Endothelial cell of umbilical vein (primary cell): ENCODE data around the gene ZG16B. TPM values are rescaled to one million over a fixed set of nuclear protein-coding genes. Genes with fewer than 3 reads are reported as not detected.

ENCODE experiments used
- BruUV-seq: library from RNA; stranded (reverse); fragments of 400-500 nt; replicated peaks from 2 replicates; lab custom pipeline; 2021; lab: Mats Ljungman, UMichigan
- CTCF ChIA-PET: fragments of 300-600, 350-600 bp; sonication (Branson Sonifier 250); formaldehyde crosslinking; loops from one replicate; lab custom pipeline; 2021; ENCODE audit warnings: antibody characterized with exemption, inconsistent platforms; lab: Charles Lee
- POLR2A ChIA-PET: fragments of 300-600, 350-600 bp; sonication (Branson Sonifier 250); formaldehyde crosslinking; loops from one replicate; lab custom pipeline; 2021; ENCODE audit warnings: antibody characterized with exemption, inconsistent platforms; lab: Charles Lee
- DNase-seq: peaks from one replicate; pipeline ENCODE4 v3.0.0-alpha.2; 2011; ENCODE audit warnings: low read depth, low spot score
- FAIRE-seq: peaks from 2 replicates; lab custom pipeline; 2011; peaks lifted over from hg19 to GRCh38; lab: Jason Lieb, UNC
- H2AFZ ChIP-seq: 2 replicates; pipeline ENCODE4 v1.6.0; 2012; ENCODE audit warnings: low read depth, low read length, control low read depth, inconsistent platforms
- H3K27ac ChIP-seq: 2 replicates; pipeline ENCODE4 v1.5.1; 2011; ENCODE audit warnings: low read depth, mild to moderate bottlenecking, control low read depth, low read length, moderate library complexity; ENCODE audit not compliant: insufficient read depth
- H3K27me3 ChIP-seq, 2 experiments: 2 replicates each; pipeline versions ENCODE4 v1.6.0 to v1.6.1; 2011; ENCODE audit warnings: low read length in 2 of 2, mixed read lengths in 1 of 2; ENCODE audit not compliant: control insufficient read depth in 2 of 2, insufficient read depth in 2 of 2
- H3K36me3 ChIP-seq, 2 experiments: 2 replicates in 1 of 2; 3 replicates in 1 of 2; pipeline ENCODE4 v1.5.1; 2011; ENCODE audit warnings: low read length in 2 of 2, mild to moderate bottlenecking in 1 of 2, moderate library complexity in 1 of 2; ENCODE audit not compliant: control insufficient read depth in 2 of 2, insufficient read depth in 2 of 2; ENCODE audit errors: extremely low read depth in 1 of 2
- H3K4me1 ChIP-seq: 3 replicates; pipeline ENCODE4 v1.5.1; 2011; ENCODE audit warnings: mild to moderate bottlenecking, low read length; ENCODE audit not compliant: control insufficient read depth, insufficient read depth; ENCODE audit errors: extremely low read depth
- H3K4me2 ChIP-seq: 2 replicates; pipeline ENCODE4 v1.6.1; 2011; ENCODE audit warnings: low read length, control low read depth, mixed read lengths; ENCODE audit not compliant: insufficient read depth
- H3K4me3 ChIP-seq, 3 experiments: fragments of 200-600 bp in 1 of 3; sonication (generic), shearing (Covaris generic) in 1 of 3; replicated peaks in 1 of 3; 2 replicates each; pipeline ENCODE4 v1.5.1; 2011 to 2016; ENCODE audit warnings: control low read depth in 3 of 3, low read length in 3 of 3, mild to moderate bottlenecking in 2 of 3, inconsistent platforms in 1 of 3, low read depth in 1 of 3, moderate library complexity in 1 of 3; ENCODE audit not compliant: insufficient read depth in 1 of 3
- H3K79me2 ChIP-seq: 2 replicates; pipeline ENCODE4 v1.6.0; 2012; ENCODE audit warnings: low read length, inconsistent platforms; ENCODE audit not compliant: control insufficient read depth, insufficient read depth
- H3K9ac ChIP-seq: replicated peaks from 2 replicates; pipeline ENCODE3; 2011; ENCODE audit warnings: low read length, control low read depth; ENCODE audit not compliant: insufficient read depth; ENCODE audit errors: extremely low read depth
- H3K9me1 ChIP-seq: replicated peaks from 3 replicates; pipeline ENCODE4 v1.6.0; 2011; ENCODE audit warnings: mild to moderate bottlenecking, low read length; ENCODE audit not compliant: control insufficient read depth, insufficient read depth; ENCODE audit errors: extremely low read depth
- H3K9me3 ChIP-seq: replicated peaks from 2 replicates; pipeline ENCODE4 v1.5.1; 2012; ENCODE audit warnings: low read length, inconsistent platforms; ENCODE audit not compliant: control insufficient read depth, insufficient read depth
- H4K20me1 ChIP-seq: replicated peaks from 2 replicates; pipeline ENCODE3; 2011; ENCODE audit warnings: mild to moderate bottlenecking, low read length; ENCODE audit not compliant: control insufficient read depth, insufficient read depth; ENCODE audit errors: extremely low read depth
- EZH2 ChIP-seq: IDR thresholded peaks from 2 replicates; pipeline ENCODE4 v1.6.1; 2012; ENCODE audit warnings: borderline replicate concordance, low read depth, mild to moderate bottlenecking, moderate library complexity, low read length, inconsistent platforms; ENCODE audit not compliant: severe bottlenecking
- FOS ChIP-seq: IDR thresholded peaks from 2 replicates; pipeline ENCODE4 v1.6.1; 2011; ENCODE audit warnings: mild to moderate bottlenecking, low read length, moderate library complexity, borderline replicate concordance; ENCODE audit not compliant: insufficient read depth
- GATA2 ChIP-seq: IDR thresholded peaks from 2 replicates; pipeline ENCODE4 v1.7.0; 2011; ENCODE audit warnings: low read depth, mild to moderate bottlenecking, moderate library complexity, mixed read lengths, low read length; ENCODE audit not compliant: insufficient read length, insufficient read depth
- JUN ChIP-seq: IDR thresholded peaks from 2 replicates; pipeline ENCODE4 v1.6.1; 2011; ENCODE audit warnings: borderline replicate concordance, low read depth; ENCODE audit not compliant: insufficient read length, insufficient read depth
- MYC ChIP-seq: IDR thresholded peaks from one replicate; pipeline ENCODE4 v1.6.1; 2011; ENCODE audit warnings: mild to moderate bottlenecking, low read depth, low read length
- POLR2A ChIP-seq: IDR thresholded peaks from 2 replicates; pipeline ENCODE4 v1.6.1; 2012; ENCODE audit warnings: low read depth, mild to moderate bottlenecking, control low read depth, low read length
- POLR2AphosphoS5 ChIP-seq: IDR thresholded peaks from 2 replicates; pipeline ENCODE4 v1.6.1; 2012; ENCODE audit warnings: low read depth, mild to moderate bottlenecking, control low read depth, low read length, moderate library complexity; ENCODE audit not compliant: insufficient read depth
- dilution Hi-C: fragments of 300-500 bp; cut with MboI; formaldehyde crosslinking; loops from one replicate; pipeline ENCODE4 v1.15.0; 2019; ENCODE audit warnings: low sequenced_read_pairs; ENCODE audit not compliant: extremely low pct_ligation_motif_present
- intact Hi-C: fragments of 100-400 bp; cut with micrococcal nuclease; formaldehyde crosslinking; loops from one replicate; pipeline ENCODE4 v1.10.0; 2022
- polyA plus RNA-seq, 4 experiments: library from polyadenylated mRNA; depleted of rRNA in 3 of 4; stranded (reverse) in 3 of 4; unstranded in 1 of 4; fragments of >200 nt; gene quantifications; 2 replicates each; pipeline versions ENCODE4 v1.2.1 to v1.2.3, GENCODE V29; 2011 to 2012; ENCODE audit warnings: missing spikeins in 1 of 4
- total RNA-seq: library from RNA; stranded (reverse); gene quantifications from 2 replicates; pipeline ENCODE4 v1.2.3, GENCODE V29; 2021
- TF ChIP-seq, protein P1 (sequence below), 2 donors: IDR thresholded peaks; 1 replicate in 1 of 2; 2 replicates in 1 of 2; pipeline ENCODE4 v1.5.1; 2011; ENCODE audit warnings: low read length in 2 of 2, mild to moderate bottlenecking in 2 of 2, moderate library complexity in 2 of 2, control low read depth in 1 of 2, inconsistent platforms in 1 of 2, low read depth in 1 of 2; ENCODE audit not compliant: insufficient read depth in 1 of 2; ENCODE audit errors: extremely low read depth in 1 of 2
- TF ChIP-seq, protein P2 (sequence below): IDR thresholded peaks from 2 replicates; pipeline ENCODE4 v1.6.1; 2011; ENCODE audit not compliant: insufficient read depth, insufficient read length

The ZG16B gene
- total and polyA plus RNA-seq, 2 donors (not counting 3 experiments of a cell fraction or from before 2014, with no cell fraction given), result 0.22 TPM; not detected in 1

DNA sequence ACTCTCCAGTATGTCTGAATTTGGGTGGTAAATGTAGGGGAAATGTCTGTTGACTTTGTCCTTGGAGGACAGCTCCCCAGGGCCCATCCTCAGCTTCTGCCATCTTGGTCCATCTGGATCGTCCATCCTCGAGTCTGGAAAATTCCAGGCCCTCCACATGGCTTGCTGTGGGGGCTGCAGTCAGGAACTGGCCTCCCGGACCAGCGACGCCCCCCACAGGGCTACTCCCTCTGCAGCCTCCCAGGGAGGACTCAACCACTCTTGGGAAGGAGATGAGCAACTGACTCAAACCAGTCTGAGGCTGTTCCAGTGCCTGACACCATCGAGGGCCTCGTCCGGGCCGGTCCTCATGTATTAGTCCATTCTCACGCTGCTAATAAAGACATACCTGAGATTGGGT is 5.5 kb upstream of the ZG16B start:
- no peaks in the 10 kb centered on the region for H3K36me3 ChIP-seq
- H3K4me3 ChIP-seq, result no peak overlapping the region
- no TSS peak for BruUV-seq
- no peaks in the 10 kb centered on the region for H4K20me1 ChIP-seq
- no peaks in the 10 kb centered on the region for H3K4me1 ChIP-seq
- no peaks in the 10 kb centered on the region for H3K27me3 ChIP-seq
- ChIA-PET POLR2A (no interaction called here), CTCF (interaction anchor here (1.8 to 2.5 kb wide), 2 partner anchors 14 to 102 kb away, joined by 6 to 7 read pairs; no protein-coding TSS in a partner anchor)
- no peak overlapping the region for H3K9ac ChIP-seq
- dilution Hi-C loops (no loop called here), intact Hi-C loops (no loop called here)
- FAIRE-seq (no peak), DNase-seq (no peak)
- TF ChIP-seq MYC (no peak), GATA2 (no peak), POLR2A (no peak), JUN (no peak)
- TF ChIP-seq, protein P1, sequence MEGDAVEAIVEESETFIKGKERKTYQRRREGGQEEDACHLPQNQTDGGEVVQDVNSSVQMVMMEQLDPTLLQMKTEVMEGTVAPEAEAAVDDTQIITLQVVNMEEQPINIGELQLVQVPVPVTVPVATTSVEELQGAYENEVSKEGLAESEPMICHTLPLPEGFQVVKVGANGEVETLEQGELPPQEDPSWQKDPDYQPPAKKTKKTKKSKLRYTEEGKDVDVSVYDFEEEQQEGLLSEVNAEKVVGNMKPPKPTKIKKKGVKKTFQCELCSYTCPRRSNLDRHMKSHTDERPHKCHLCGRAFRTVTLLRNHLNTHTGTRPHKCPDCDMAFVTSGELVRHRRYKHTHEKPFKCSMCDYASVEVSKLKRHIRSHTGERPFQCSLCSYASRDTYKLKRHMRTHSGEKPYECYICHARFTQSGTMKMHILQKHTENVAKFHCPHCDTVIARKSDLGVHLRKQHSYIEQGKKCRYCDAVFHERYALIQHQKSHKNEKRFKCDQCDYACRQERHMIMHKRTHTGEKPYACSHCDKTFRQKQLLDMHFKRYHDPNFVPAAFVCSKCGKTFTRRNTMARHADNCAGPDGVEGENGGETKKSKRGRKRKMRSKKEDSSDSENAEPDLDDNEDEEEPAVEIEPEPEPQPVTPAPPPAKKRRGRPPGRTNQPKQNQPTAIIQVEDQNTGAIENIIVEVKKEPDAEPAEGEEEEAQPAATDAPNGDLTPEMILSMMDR (IDR thresholded peaks at IDR 0.05; ENCODE audit: extremely low read depth in 1 of 2, insufficient read depth in 1 of 2, low read depth in 1 of 2, low read length in 2 of 2), result no peak
- no peak overlapping the region for H3K4me2 ChIP-seq
- no peak overlapping the region for H3K27ac ChIP-seq
- H3K9me1 ChIP-seq, result no peaks in the 10 kb centered on the region
- H2AFZ ChIP-seq, result no peak overlapping the region
- H3K79me2 ChIP-seq, result no peaks in the 10 kb centered on the region
- H3K9me3 ChIP-seq, result no peaks in the 10 kb centered on the region

DNA sequence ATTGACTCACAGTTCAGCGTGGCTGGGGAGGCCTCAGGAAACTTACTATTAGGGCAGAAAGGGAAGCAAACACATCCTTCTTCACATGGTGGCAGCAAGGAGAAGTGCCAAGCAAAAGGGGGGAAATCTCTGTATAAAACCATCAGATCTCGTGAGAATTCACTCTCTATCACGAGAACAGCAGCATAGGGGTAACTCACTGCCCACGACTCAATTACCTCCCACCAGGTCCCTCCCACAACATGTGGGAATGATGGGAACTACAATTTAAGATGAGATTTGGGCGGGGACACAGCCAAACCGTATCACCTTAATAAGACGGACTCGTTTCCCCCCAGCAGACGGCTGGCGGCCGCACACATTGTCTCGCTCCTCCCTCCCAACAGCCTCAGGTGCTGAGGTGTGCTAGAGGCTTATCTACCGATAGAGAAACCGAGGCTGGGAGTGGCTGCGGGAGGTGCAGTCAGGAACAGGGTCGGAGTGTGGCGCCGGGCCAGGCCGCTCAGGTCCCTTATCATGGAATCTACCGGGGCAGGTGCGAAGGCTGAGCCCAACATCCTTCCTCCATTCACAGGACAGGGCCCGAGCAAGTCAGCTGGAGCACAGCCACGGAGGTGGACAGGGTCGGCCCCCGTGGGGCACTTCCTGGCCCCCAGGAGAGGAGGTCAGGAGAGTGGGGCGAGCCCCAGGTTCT is 4.9 kb upstream of the ZG16B start:
- H2AFZ ChIP-seq, result no peak overlapping the region
- H3K36me3 ChIP-seq, result no peaks in the 10 kb centered on the region
- ChIA-PET CTCF (interaction anchor here (1.8 kb wide), 1 partner anchor 14 kb away, joined by 7 read pairs; no protein-coding TSS in a partner anchor), POLR2A (no interaction called here)
- dilution Hi-C loops, result no loop called here
- H3K27ac ChIP-seq, result no peak overlapping the region
- H3K9me3 ChIP-seq, result no peaks in the 10 kb centered on the region
- H3K4me1 ChIP-seq, result peaks cover 1% of the 10 kb centered on the region
- no peaks in the 10 kb centered on the region for H3K27me3 ChIP-seq
- BruUV-seq, result no TSS peak
- intact Hi-C loops, result no loop called here
- no peak overlapping the region for H3K9ac ChIP-seq
- no peaks in the 10 kb centered on the region for H3K9me1 ChIP-seq
- DNase-seq (no peak), FAIRE-seq (no peak)
- TF ChIP-seq GATA2 (no peak), POLR2AphosphoS5 (no peak), FOS (no peak), JUN (no peak), EZH2 (no peak), MYC (no peak), POLR2A (no peak)
- TF ChIP-seq, protein P1 (IDR thresholded peaks at IDR 0.05; ENCODE audit: extremely low read depth in 1 of 2, insufficient read depth in 1 of 2, low read depth in 1 of 2, low read length in 2 of 2), result no peak
- TF ChIP-seq, protein P2, sequence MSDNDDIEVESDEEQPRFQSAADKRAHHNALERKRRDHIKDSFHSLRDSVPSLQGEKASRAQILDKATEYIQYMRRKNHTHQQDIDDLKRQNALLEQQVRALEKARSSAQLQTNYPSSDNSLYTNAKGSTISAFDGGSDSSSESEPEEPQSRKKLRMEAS, result no peak
- H3K79me2 ChIP-seq, result no peaks in the 10 kb centered on the region
- no peak overlapping the region for H3K4me2 ChIP-seq
- no peaks in the 10 kb centered on the region for H4K20me1 ChIP-seq
- no peak overlapping the region for H3K4me3 ChIP-seq
